Type B pancreatic cell (in vitro differentiated cells): ENCODE results near the gene PTGR3. TPM values are rescaled to one million over a fixed set of nuclear protein-coding genes. Genes with fewer than 3 reads are reported as not detected.

Experiments
- DNase-seq: peaks from one replicate; pipeline ENCODE4 v3.0.0; 2021; ENCODE audit warnings: mixed read lengths; ENCODE audit not compliant: unreplicated experiment; ENCODE audit errors: extremely low spot score
- H3K27ac Mint-ChIP-seq: 2 replicates; pipeline ENCODE4 v1.8.0; 2021; ENCODE audit warnings: mild to moderate bottlenecking, mixed read lengths
- H3K27me3 Mint-ChIP-seq: 2 replicates; pipeline ENCODE4 v1.8.0; 2021; ENCODE audit warnings: mixed read lengths
- H3K36me3 Mint-ChIP-seq: 2 replicates; pipeline ENCODE4 v1.8.0; 2021; ENCODE audit warnings: mixed read lengths
- H3K4me1 Mint-ChIP-seq: one replicate; pipeline ENCODE4 v1.8.0; 2021; ENCODE audit warnings: mixed read lengths; ENCODE audit not compliant: unreplicated experiment
- H3K4me3 Mint-ChIP-seq: 2 replicates; pipeline ENCODE4 v1.8.0; 2021; ENCODE audit warnings: mild to moderate bottlenecking, mixed read lengths
- H3K9me3 Mint-ChIP-seq: 2 replicates; pipeline ENCODE4 v1.8.0; 2021; ENCODE audit warnings: mixed read lengths
- total RNA-seq: library from RNA; stranded (reverse); gene quantifications from 2 replicates; pipeline ENCODE4 v1.2.1, GENCODE V29; 2021; ENCODE audit warnings: low replicate concordance
- TF ChIP-seq, protein P1 (sequence below): fragments of 200-600 bp; sonication (generic); conservative IDR thresholded peaks from 2 replicates; pipeline ENCODE4 v1.5.0; 2021; ENCODE audit warnings: antibody characterized with exemption, mild to moderate bottlenecking

PTGR3 gene
- total RNA-seq, 1 donor from 2014 or later = 86.7 TPM

DNA sequence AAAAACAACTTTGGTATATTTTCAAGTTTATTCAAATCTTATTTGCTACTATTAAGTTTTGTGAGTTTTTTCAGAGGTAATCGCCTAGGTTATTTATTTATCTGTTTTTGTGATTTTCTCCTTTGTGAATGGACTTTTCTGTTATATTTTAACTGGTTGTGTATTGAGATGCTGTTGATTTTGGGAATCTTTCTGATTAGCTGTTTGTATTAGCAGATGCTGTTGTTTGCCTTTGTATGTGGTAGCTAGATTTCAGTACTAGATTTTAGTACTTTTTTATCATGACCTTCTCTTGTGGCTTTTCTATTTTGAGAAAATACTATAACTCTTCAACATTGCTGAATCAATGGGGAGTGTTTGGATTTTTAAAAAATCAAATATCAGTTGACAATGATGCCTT, 44.1 kb upstream of the PTGR3 start:
- Mint-ChIP-seq H3K27me3 (no peaks in the 10 kb centered on the region), H3K4me1 (peaks cover 43% of the 10 kb centered on the region)

GRCh38 chr18:75252136-75252535, 43.2 kb upstream of the PTGR3 start:
- Mint-ChIP-seq H3K4me3 (no peak overlapping the region), H3K4me1 (peaks cover 51% of the 10 kb centered on the region), H3K27me3 (no peaks in the 10 kb centered on the region), H3K9me3 (no peaks in the 10 kb centered on the region), H3K36me3 (no peaks in the 10 kb centered on the region), H3K27ac (no peak overlapping the region)
- DNase-seq = no peak
- TF ChIP-seq, protein P1, sequence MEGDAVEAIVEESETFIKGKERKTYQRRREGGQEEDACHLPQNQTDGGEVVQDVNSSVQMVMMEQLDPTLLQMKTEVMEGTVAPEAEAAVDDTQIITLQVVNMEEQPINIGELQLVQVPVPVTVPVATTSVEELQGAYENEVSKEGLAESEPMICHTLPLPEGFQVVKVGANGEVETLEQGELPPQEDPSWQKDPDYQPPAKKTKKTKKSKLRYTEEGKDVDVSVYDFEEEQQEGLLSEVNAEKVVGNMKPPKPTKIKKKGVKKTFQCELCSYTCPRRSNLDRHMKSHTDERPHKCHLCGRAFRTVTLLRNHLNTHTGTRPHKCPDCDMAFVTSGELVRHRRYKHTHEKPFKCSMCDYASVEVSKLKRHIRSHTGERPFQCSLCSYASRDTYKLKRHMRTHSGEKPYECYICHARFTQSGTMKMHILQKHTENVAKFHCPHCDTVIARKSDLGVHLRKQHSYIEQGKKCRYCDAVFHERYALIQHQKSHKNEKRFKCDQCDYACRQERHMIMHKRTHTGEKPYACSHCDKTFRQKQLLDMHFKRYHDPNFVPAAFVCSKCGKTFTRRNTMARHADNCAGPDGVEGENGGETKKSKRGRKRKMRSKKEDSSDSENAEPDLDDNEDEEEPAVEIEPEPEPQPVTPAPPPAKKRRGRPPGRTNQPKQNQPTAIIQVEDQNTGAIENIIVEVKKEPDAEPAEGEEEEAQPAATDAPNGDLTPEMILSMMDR = no peak

More for the DNA sequence above, 44.1 kb upstream of the PTGR3 start:
- Mint-ChIP-seq H3K9me3 (no peaks in the 10 kb centered on the region), H3K27ac (no peak overlapping the region), H3K36me3 (no peaks in the 10 kb centered on the region), H3K4me3 (peak overlapping the region; percentile 0)
- no peak for DNase-seq
- TF ChIP-seq, protein P1 = no peak

GRCh38 chr18:75251466-75251865, 42.5 kb upstream of the PTGR3 start:
- no peak overlapping the region for H3K4me3 Mint-ChIP-seq
- H3K4me1 Mint-ChIP-seq = peaks cover 53% of the 10 kb centered on the region
- TF ChIP-seq, protein P1 = no peak
- no peaks in the 10 kb centered on the region for H3K36me3 Mint-ChIP-seq
- H3K27me3 Mint-ChIP-seq = no peaks in the 10 kb centered on the region
- no peak overlapping the region for H3K27ac Mint-ChIP-seq
- H3K9me3 Mint-ChIP-seq = no peaks in the 10 kb centered on the region
- no peak for DNase-seq

DNA sequence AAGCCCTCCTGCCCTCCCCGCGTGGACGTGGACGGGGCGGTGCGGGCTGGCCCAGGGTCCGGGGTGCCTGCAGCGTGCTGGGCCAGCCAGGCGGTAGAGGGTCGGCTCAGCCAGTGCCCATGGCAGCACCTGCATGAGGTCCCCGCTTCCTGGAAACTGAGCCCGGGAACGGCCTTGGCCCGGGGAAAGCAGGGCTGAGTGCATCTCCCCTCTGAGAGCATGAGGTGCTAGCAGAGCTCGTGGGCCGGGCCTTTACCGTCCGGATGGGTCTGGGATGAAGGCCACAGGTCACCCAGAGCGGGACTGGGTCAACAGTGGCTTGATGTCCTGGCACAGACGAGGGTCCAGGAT, 41.5 kb upstream of the PTGR3 start:
- Mint-ChIP-seq H3K4me3 (no peak overlapping the region), H3K27ac (no peak overlapping the region), H3K36me3 (no peaks in the 10 kb centered on the region), H3K27me3 (no peaks in the 10 kb centered on the region), H3K9me3 (no peaks in the 10 kb centered on the region), H3K4me1 (peaks cover 60% of the 10 kb centered on the region)
- TF ChIP-seq, protein P1 = no peak
- DNase-seq = no peak

- H3K4me1 Mint-ChIP-seq = peaks cover 59% of the 10 kb centered on the region
- TF ChIP-seq, protein P1 = no peak
- no peak overlapping the region for H3K4me3 Mint-ChIP-seq
- no peaks in the 10 kb centered on the region for H3K9me3 Mint-ChIP-seq
- no peak for DNase-seq
- H3K27me3 Mint-ChIP-seq = no peaks in the 10 kb centered on the region
- no peak overlapping the region for H3K27ac Mint-ChIP-seq
- no peaks in the 10 kb centered on the region for H3K36me3 Mint-ChIP-seq
Observed at GRCh38 chr18:75249672-75250470, 40.9 kb upstream of the PTGR3 start.
